Measurements from ENCODE around the gene SEMA3F.

Gene SEMA3F

GRCh38 chr3:50154840-50155490 is at the start of gene SEMA3F:
SEMA3F (plus strand) TSS chr3:50155324; CDS start chr3:50159623, 4,299 bp downstream.
- Mint-ChIP-seq H3K27ac (peak within 1 kb of the TSS; percentile 32), H3K4me1 (peaks cover 12% of the 10 kb centered on the region), H3K9me3 (no peaks in the 10 kb centered on the region), H3K27me3 (peaks cover 18% of the 10 kb centered on the region), H3K4me3 (peak within 1 kb of the TSS; percentile 86), H3K36me3 (no peaks in the 10 kb centered on the region)

GRCh38 chr3:50111757-50112156 is 43.4 kb upstream of the SEMA3F start:
- no peaks in the 10 kb centered on the region for H3K9me3 Mint-ChIP-seq
- no peaks in the 10 kb centered on the region for H3K27me3 Mint-ChIP-seq
- H3K4me3 Mint-ChIP-seq: no peak overlapping the region
- no peak overlapping the region for H3K27ac Mint-ChIP-seq
- peaks cover 27% of the 10 kb centered on the region for H3K36me3 Mint-ChIP-seq
- H3K4me1 Mint-ChIP-seq: peaks cover 17% of the 10 kb centered on the region

GRCh38 chr3:50112462-50112861 is 42.7 kb upstream of the SEMA3F start:
- no peak overlapping the region for H3K27ac Mint-ChIP-seq
- H3K4me1 Mint-ChIP-seq: peaks cover 17% of the 10 kb centered on the region
- H3K9me3 Mint-ChIP-seq: no peaks in the 10 kb centered on the region
- peaks cover 26% of the 10 kb centered on the region for H3K36me3 Mint-ChIP-seq
- H3K4me3 Mint-ChIP-seq: no peak overlapping the region
- no peaks in the 10 kb centered on the region for H3K27me3 Mint-ChIP-seq

- H3K4me1 Mint-ChIP-seq: peaks cover 11% of the 10 kb centered on the region
- H3K9me3 Mint-ChIP-seq: no peaks in the 10 kb centered on the region
Measured at GRCh38 chr3:50117120-50117519, 38.0 kb upstream of the SEMA3F start.

GRCh38 chr3:50118237-50118636 is 36.9 kb upstream of the SEMA3F start:
- peaks cover 16% of the 10 kb centered on the region for H3K36me3 Mint-ChIP-seq
- H3K9me3 Mint-ChIP-seq: no peaks in the 10 kb centered on the region
- no peak overlapping the region for H3K4me3 Mint-ChIP-seq
- H3K27me3 Mint-ChIP-seq: no peaks in the 10 kb centered on the region
- no peak overlapping the region for H3K27ac Mint-ChIP-seq
- peaks cover 9% of the 10 kb centered on the region for H3K4me1 Mint-ChIP-seq

More at GRCh38 chr3:50117120-50117519, 38.0 kb upstream of the SEMA3F start:
- Mint-ChIP-seq H3K36me3 (peaks cover 16% of the 10 kb centered on the region), H3K27ac (no peak overlapping the region), H3K4me3 (no peak overlapping the region), H3K27me3 (no peaks in the 10 kb centered on the region)

GRCh38 chr3:50119786-50120185 is 35.3 kb upstream of the SEMA3F start:
- Mint-ChIP-seq H3K9me3 (no peaks in the 10 kb centered on the region), H3K4me3 (no peak overlapping the region), H3K27me3 (no peaks in the 10 kb centered on the region), H3K36me3 (peaks cover 9% of the 10 kb centered on the region), H3K4me1 (peaks cover 3% of the 10 kb centered on the region), H3K27ac (no peak overlapping the region)

- Mint-ChIP-seq H3K27me3 (no peaks in the 10 kb centered on the region), H3K27ac (no peak overlapping the region), H3K4me3 (no peak overlapping the region)
Measured at GRCh38 chr3:50120364-50121071, 34.6 kb upstream of the SEMA3F start.

GRCh38 chr3:50121072-50122032 is 33.8 kb upstream of the SEMA3F start:
- H3K27ac Mint-ChIP-seq: no peak overlapping the region
- no peaks in the 10 kb centered on the region for H3K4me1 Mint-ChIP-seq
- no peak overlapping the region for H3K4me3 Mint-ChIP-seq
- no peaks in the 10 kb centered on the region for H3K9me3 Mint-ChIP-seq
- peaks cover 2% of the 10 kb centered on the region for H3K36me3 Mint-ChIP-seq
- no peaks in the 10 kb centered on the region for H3K27me3 Mint-ChIP-seq

More at GRCh38 chr3:50120364-50121071, 34.6 kb upstream of the SEMA3F start:
- H3K4me1 Mint-ChIP-seq: peaks cover 3% of the 10 kb centered on the region
- H3K36me3 Mint-ChIP-seq: peaks cover 5% of the 10 kb centered on the region
- H3K9me3 Mint-ChIP-seq: no peaks in the 10 kb centered on the region

- no peak overlapping the region for H3K27ac Mint-ChIP-seq
- no peaks in the 10 kb centered on the region for H3K27me3 Mint-ChIP-seq
- no peaks in the 10 kb centered on the region for H3K4me1 Mint-ChIP-seq
- H3K36me3 Mint-ChIP-seq: peaks cover 2% of the 10 kb centered on the region
- no peak overlapping the region for H3K4me3 Mint-ChIP-seq
- H3K9me3 Mint-ChIP-seq: no peaks in the 10 kb centered on the region
Measured at GRCh38 chr3:50122071-50122470, 33.1 kb upstream of the SEMA3F start.

- no peaks in the 10 kb centered on the region for H3K9me3 Mint-ChIP-seq
- no peak overlapping the region for H3K4me3 Mint-ChIP-seq
- H3K27me3 Mint-ChIP-seq: no peaks in the 10 kb centered on the region
- no peak overlapping the region for H3K27ac Mint-ChIP-seq
- no peaks in the 10 kb centered on the region for H3K4me1 Mint-ChIP-seq
- peaks cover 2% of the 10 kb centered on the region for H3K36me3 Mint-ChIP-seq
Measured at GRCh38 chr3:50122661-50123391, 32.3 kb upstream of the SEMA3F start.

- H3K36me3 Mint-ChIP-seq: no peaks in the 10 kb centered on the region
- H3K27me3 Mint-ChIP-seq: no peaks in the 10 kb centered on the region
- no peaks in the 10 kb centered on the region for H3K9me3 Mint-ChIP-seq
- no peaks in the 10 kb centered on the region for H3K4me1 Mint-ChIP-seq
- H3K4me3 Mint-ChIP-seq: no peak overlapping the region
- no peak overlapping the region for H3K27ac Mint-ChIP-seq
Measured at GRCh38 chr3:50123394-50124051, 31.6 kb upstream of the SEMA3F start.

GRCh38 chr3:50124052-50124799 is 30.9 kb upstream of the SEMA3F start:
- no peaks in the 10 kb centered on the region for H3K27me3 Mint-ChIP-seq
- no peaks in the 10 kb centered on the region for H3K9me3 Mint-ChIP-seq
- H3K4me3 Mint-ChIP-seq: no peak overlapping the region
- H3K36me3 Mint-ChIP-seq: no peaks in the 10 kb centered on the region
- H3K4me1 Mint-ChIP-seq: no peaks in the 10 kb centered on the region
- no peak overlapping the region for H3K27ac Mint-ChIP-seq

GRCh38 chr3:50124800-50125178 is 30.3 kb upstream of the SEMA3F start:
- Mint-ChIP-seq H3K27me3 (no peaks in the 10 kb centered on the region), H3K27ac (no peak overlapping the region), H3K36me3 (no peaks in the 10 kb centered on the region), H3K9me3 (no peaks in the 10 kb centered on the region), H3K4me3 (no peak overlapping the region), H3K4me1 (no peaks in the 10 kb centered on the region)

Measured in activated naive CD4-positive, alpha-beta T cell treated with anti-CD3 and anti-CD28 coated beads, Interleukin-2, amount 50 U/mL, for 24 hours (primary cell).